ENCODE results near the gene FARP2.
"Not testable (repeated sequence)": the region's sequence is repeated elsewhere in the genome, so short reads cannot be mapped to it uniquely, and the experiment has no call there.

Gene FARP2

GRCh38 chr2:241415196-241415595, 59.1 kb downstream of the FARP2 start:
- no peaks in the 10 kb centered on the region for H3K9me3 ChIP-seq (ENCODE audit: control extremely low read depth in 1 of 5, control insufficient read depth in 4 of 5, insufficient read depth in 2 of 5, low read depth in 1 of 5, low read length in 4 of 5)
- H3K4me1 ChIP-seq (ENCODE audit: control extremely low read depth in 1 of 4, control insufficient read depth in 4 of 4, insufficient read depth in 4 of 4, low read length in 3 of 4), result no peaks in the 10 kb centered on the region
- H3K27ac ChIP-seq (ENCODE audit: insufficient read depth in 1 of 2, low read depth in 1 of 2, low read length in 2 of 2, poor library complexity in 1 of 2, severe bottlenecking in 2 of 2), result no peak overlapping the region
- no peaks in the 10 kb centered on the region for H3K27me3 ChIP-seq (replicated peaks in 2 of 5; ENCODE audit: control insufficient read depth in 4 of 5, insufficient read depth in 5 of 5, low read length in 4 of 5)
- WGBS (ENCODE audit: insufficient coverage), result 100% methylated on average over 2 of the region's 3 CpGs
- H3K4me3 ChIP-seq (ENCODE audit: control insufficient read depth in 1 of 7, extremely low read depth in 1 of 7, insufficient read depth in 4 of 7, low read depth in 2 of 7, low read length in 6 of 7), result no peak overlapping the region
- ChIA-PET POLR2A (no interaction called here), CTCF (interaction anchor here (1.8 kb wide), 1 partner anchor 57 kb away, joined by 4 read pairs; no protein-coding TSS in a partner anchor)
- DNase-seq, result no peak
- peaks cover 0 to 48% (median 32%) of the 10 kb centered on the region in 4 experiments for H3K36me3 ChIP-seq (ENCODE audit: control insufficient read depth in 4 of 4, insufficient read depth in 4 of 4, low read length in 3 of 4)

GRCh38 chr2:241417626-241418025, 61.5 kb downstream of the FARP2 start:
- CTCF ChIA-PET, result no interaction called here
- Histone ChIP-seq H3K9me3 (ENCODE audit: control extremely low read depth in 1 of 5, control insufficient read depth in 4 of 5, insufficient read depth in 2 of 5, low read depth in 1 of 5, low read length in 4 of 5) (peaks cover 0 to 9% (median 7%) of the 10 kb centered on the region in 5 experiments), H3K4me1 (ENCODE audit: control extremely low read depth in 1 of 4, control insufficient read depth in 4 of 4, insufficient read depth in 4 of 4, low read length in 3 of 4) (no peaks in the 10 kb centered on the region), H3K4me3 (ENCODE audit: control insufficient read depth in 1 of 7, extremely low read depth in 1 of 7, insufficient read depth in 4 of 7, low read depth in 2 of 7, low read length in 6 of 7) (no peak overlapping the region), H3K36me3 (ENCODE audit: control insufficient read depth in 4 of 4, insufficient read depth in 4 of 4, low read length in 3 of 4) (peaks cover 3 to 49% (median 41%) of the 10 kb centered on the region in 4 experiments), H3K27me3 (replicated peaks in 2 of 5; ENCODE audit: control insufficient read depth in 4 of 5, insufficient read depth in 5 of 5, low read length in 4 of 5) (no peaks in the 10 kb centered on the region), H3K27ac (ENCODE audit: insufficient read depth in 1 of 2, low read depth in 1 of 2, low read length in 2 of 2, poor library complexity in 1 of 2, severe bottlenecking in 2 of 2) (no peak overlapping the region)
- WGBS (ENCODE audit: insufficient coverage), result 98% methylated on average over 5 of the region's 6 CpGs
- DNase-seq, result no peak
- POLR2A ChIA-PET, result no interaction called here

- H3K9me3 ChIP-seq (ENCODE audit: control extremely low read depth in 1 of 5, control insufficient read depth in 4 of 5, insufficient read depth in 2 of 5, low read depth in 1 of 5, low read length in 4 of 5), result peaks cover 0 to 25% (median 14%) of the 10 kb centered on the region in 5 experiments
- WGBS (ENCODE audit: insufficient coverage), result 100% methylated on average over 2 of the region's 3 CpGs
- H3K36me3 ChIP-seq (ENCODE audit: control insufficient read depth in 4 of 4, insufficient read depth in 4 of 4, low read length in 3 of 4), result peaks cover 3 to 35% (median 27%) of the 10 kb centered on the region in 4 experiments
- no peak overlapping the region for H3K4me3 ChIP-seq (ENCODE audit: control insufficient read depth in 1 of 7, extremely low read depth in 1 of 7, insufficient read depth in 4 of 7, low read depth in 2 of 7, low read length in 6 of 7)
- DNase-seq, result no peak
- no peak overlapping the region for H3K27ac ChIP-seq (ENCODE audit: insufficient read depth in 1 of 2, low read depth in 1 of 2, low read length in 2 of 2, poor library complexity in 1 of 2, severe bottlenecking in 2 of 2)
- H3K27me3 ChIP-seq (replicated peaks in 2 of 5; ENCODE audit: control insufficient read depth in 4 of 5, insufficient read depth in 5 of 5, low read length in 4 of 5), result no peaks in the 10 kb centered on the region
- H3K4me1 ChIP-seq (ENCODE audit: control extremely low read depth in 1 of 4, control insufficient read depth in 4 of 4, insufficient read depth in 4 of 4, low read length in 3 of 4), result no peaks in the 10 kb centered on the region
- POLR2A ChIA-PET, result no interaction called here
- CTCF ChIA-PET, result no interaction called here
Measured at GRCh38 chr2:241421330-241421729, 65.2 kb downstream of the FARP2 start.

GRCh38 chr2:241421942-241422341, 65.9 kb downstream of the FARP2 start:
- H3K4me3 ChIP-seq (ENCODE audit: control insufficient read depth in 1 of 7, extremely low read depth in 1 of 7, insufficient read depth in 4 of 7, low read depth in 2 of 7, low read length in 6 of 7); H3K4me1 ChIP-seq (ENCODE audit: control extremely low read depth in 1 of 4, control insufficient read depth in 4 of 4, insufficient read depth in 4 of 4, low read length in 3 of 4); DNase-seq; H3K27ac ChIP-seq (ENCODE audit: insufficient read depth in 1 of 2, low read depth in 1 of 2, low read length in 2 of 2, poor library complexity in 1 of 2, severe bottlenecking in 2 of 2); H3K27me3 ChIP-seq (replicated peaks in 2 of 5; ENCODE audit: control insufficient read depth in 4 of 5, insufficient read depth in 5 of 5, low read length in 4 of 5); CTCF ChIA-PET; POLR2A ChIA-PET: not testable (repeated sequence)
- peaks cover 3 to 33% (median 27%) of the 10 kb centered on the region in 4 experiments for H3K36me3 ChIP-seq (ENCODE audit: control insufficient read depth in 4 of 4, insufficient read depth in 4 of 4, low read length in 3 of 4)
- H3K9me3 ChIP-seq (ENCODE audit: control extremely low read depth in 1 of 5, control insufficient read depth in 4 of 5, insufficient read depth in 2 of 5, low read depth in 1 of 5, low read length in 4 of 5), result peaks cover 0 to 25% (median 14%) of the 10 kb centered on the region in 5 experiments
- WGBS (ENCODE audit: insufficient coverage), result 100% methylated on average over 2 of the region's 5 CpGs

GRCh38 chr2:241422350-241422749, 66.3 kb downstream of the FARP2 start:
- ChIA-PET POLR2A (no interaction called here), CTCF (no interaction called here)
- WGBS (ENCODE audit: insufficient coverage), result no CpG with 5 or more reads among the region's 1 CpG
- no peak overlapping the region for H3K27ac ChIP-seq (ENCODE audit: insufficient read depth in 1 of 2, low read depth in 1 of 2, low read length in 2 of 2, poor library complexity in 1 of 2, severe bottlenecking in 2 of 2)
- no peak for DNase-seq
- H3K9me3 ChIP-seq (ENCODE audit: control extremely low read depth in 1 of 5, control insufficient read depth in 4 of 5, insufficient read depth in 2 of 5, low read depth in 1 of 5, low read length in 4 of 5), result peaks cover 0 to 25% (median 14%) of the 10 kb centered on the region in 5 experiments
- H3K4me1 ChIP-seq (ENCODE audit: control extremely low read depth in 1 of 4, control insufficient read depth in 4 of 4, insufficient read depth in 4 of 4, low read length in 3 of 4), result no peaks in the 10 kb centered on the region
- H3K27me3 ChIP-seq (replicated peaks in 2 of 5; ENCODE audit: control insufficient read depth in 4 of 5, insufficient read depth in 5 of 5, low read length in 4 of 5), result no peaks in the 10 kb centered on the region
- H3K4me3 ChIP-seq (ENCODE audit: control insufficient read depth in 1 of 7, extremely low read depth in 1 of 7, insufficient read depth in 4 of 7, low read depth in 2 of 7, low read length in 6 of 7), result no peak overlapping the region
- H3K36me3 ChIP-seq (ENCODE audit: control insufficient read depth in 4 of 4, insufficient read depth in 4 of 4, low read length in 3 of 4), result peaks cover 3 to 33% (median 27%) of the 10 kb centered on the region in 4 experiments

GRCh38 chr2:241423489-241423888, 67.4 kb downstream of the FARP2 start:
- Histone ChIP-seq H3K9me3 (ENCODE audit: control extremely low read depth in 1 of 5, control insufficient read depth in 4 of 5, insufficient read depth in 2 of 5, low read depth in 1 of 5, low read length in 4 of 5) (peaks cover 0 to 25% (median 14%) of the 10 kb centered on the region in 5 experiments), H3K36me3 (ENCODE audit: control insufficient read depth in 4 of 4, insufficient read depth in 4 of 4, low read length in 3 of 4) (peaks cover 3 to 26% (median 19%) of the 10 kb centered on the region in 4 experiments)
- H3K4me1 ChIP-seq (ENCODE audit: control extremely low read depth in 1 of 4, control insufficient read depth in 4 of 4, insufficient read depth in 4 of 4, low read length in 3 of 4); POLR2A ChIA-PET; H3K27ac ChIP-seq (ENCODE audit: insufficient read depth in 1 of 2, low read depth in 1 of 2, low read length in 2 of 2, poor library complexity in 1 of 2, severe bottlenecking in 2 of 2); H3K27me3 ChIP-seq (replicated peaks in 2 of 5; ENCODE audit: control insufficient read depth in 4 of 5, insufficient read depth in 5 of 5, low read length in 4 of 5); CTCF ChIA-PET; H3K4me3 ChIP-seq (ENCODE audit: control insufficient read depth in 1 of 7, extremely low read depth in 1 of 7, insufficient read depth in 4 of 7, low read depth in 2 of 7, low read length in 6 of 7): not testable (repeated sequence)
- DNase-seq, result peak in 2 of 3 donors; percentile 25 to 31
- no CpG with 5 or more reads among the region's 1 CpG for WGBS (ENCODE audit: insufficient coverage)

- Histone ChIP-seq H3K36me3 (ENCODE audit: control insufficient read depth in 4 of 4, insufficient read depth in 4 of 4, low read length in 3 of 4) (peaks cover 3 to 36% (median 21%) of the 10 kb centered on the region in 4 experiments), H3K27me3 (replicated peaks in 2 of 5; ENCODE audit: control insufficient read depth in 4 of 5, insufficient read depth in 5 of 5, low read length in 4 of 5) (no peaks in the 10 kb centered on the region), H3K4me3 (ENCODE audit: control insufficient read depth in 1 of 7, extremely low read depth in 1 of 7, insufficient read depth in 4 of 7, low read depth in 2 of 7, low read length in 6 of 7) (no peak overlapping the region), H3K4me1 (ENCODE audit: control extremely low read depth in 1 of 4, control insufficient read depth in 4 of 4, insufficient read depth in 4 of 4, low read length in 3 of 4) (no peaks in the 10 kb centered on the region), H3K27ac (ENCODE audit: insufficient read depth in 1 of 2, low read depth in 1 of 2, low read length in 2 of 2, poor library complexity in 1 of 2, severe bottlenecking in 2 of 2) (no peak overlapping the region), H3K9me3 (ENCODE audit: control extremely low read depth in 1 of 5, control insufficient read depth in 4 of 5, insufficient read depth in 2 of 5, low read depth in 1 of 5, low read length in 4 of 5) (peaks cover 0 to 25% (median 14%) of the 10 kb centered on the region in 5 experiments)
- DNase-seq, result no peak
- POLR2A ChIA-PET, result no interaction called here
- CTCF ChIA-PET, result no interaction called here
- WGBS (ENCODE audit: insufficient coverage), result no CpG with 5 or more reads among the region's 3 CpGs
Measured at GRCh38 chr2:241425368-241425767, 69.3 kb downstream of the FARP2 start.

All from common myeloid progenitor, CD34-positive (primary cell).